Measurements from ENCODE around the gene ATP12A. TPM values are rescaled to one million over a fixed set of nuclear protein-coding genes. Genes with fewer than 3 reads are reported as not detected.

The ATP12A gene
- polyA plus RNA-seq, 1 donor: not detected

DNA sequence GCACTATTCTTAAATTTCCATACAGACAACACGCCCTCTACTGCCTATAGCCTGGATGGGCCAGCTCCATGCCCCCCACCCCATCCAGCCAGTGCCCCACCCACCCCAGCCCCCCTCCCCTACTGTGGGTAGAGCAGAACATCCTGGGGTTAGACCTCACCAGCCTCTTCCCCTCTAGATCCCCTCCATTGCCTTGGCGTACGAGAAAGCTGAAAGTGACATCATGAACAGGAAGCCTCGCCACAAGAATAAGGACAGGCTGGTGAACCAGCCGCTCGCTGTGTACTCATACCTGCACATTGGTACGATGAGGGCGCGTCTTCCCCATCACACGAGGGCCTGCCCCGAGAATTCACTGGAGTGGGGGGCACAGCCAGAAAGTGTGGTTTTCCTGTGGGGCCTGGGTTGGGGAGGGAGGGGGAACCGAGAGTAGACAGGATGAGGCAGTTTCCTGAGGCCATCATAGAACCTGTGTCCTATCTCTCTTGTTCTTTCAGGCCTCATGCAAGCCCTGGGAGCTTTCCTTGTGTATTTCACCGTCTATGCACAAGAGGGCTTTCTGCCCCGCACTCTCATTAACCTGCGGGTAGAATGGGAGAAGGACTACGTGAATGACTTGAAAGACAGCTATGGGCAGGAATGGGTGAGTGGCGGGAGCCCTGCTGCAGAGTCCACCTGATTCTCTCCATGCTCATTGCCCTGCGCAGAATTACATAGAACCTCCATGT lies 29.1 kb downstream of the ATP12A start:
- Histone ChIP-seq H3K4me1 (ENCODE audit: control insufficient read depth, insufficient read depth, low read length) (no peaks in the 10 kb centered on the region), H3K27me3 (ENCODE audit: control insufficient read depth, insufficient read depth, low read length) (no peaks in the 10 kb centered on the region), H3K36me3 (ENCODE audit: control insufficient read depth, insufficient read depth, low read length) (no peaks in the 10 kb centered on the region), H3K27ac (ENCODE audit: low read length) (no peak overlapping the region), H3K4me3 (ENCODE audit: low read length) (no peak overlapping the region), H3K9me3 (ENCODE audit: control insufficient read depth, low read depth, low read length) (no peaks in the 10 kb centered on the region)
- WGBS (ENCODE audit: insufficient coverage, low lambda C conversion rate): no CpG with 5 or more reads among the region's 18 CpGs
- DNase-seq: no peak

DNA sequence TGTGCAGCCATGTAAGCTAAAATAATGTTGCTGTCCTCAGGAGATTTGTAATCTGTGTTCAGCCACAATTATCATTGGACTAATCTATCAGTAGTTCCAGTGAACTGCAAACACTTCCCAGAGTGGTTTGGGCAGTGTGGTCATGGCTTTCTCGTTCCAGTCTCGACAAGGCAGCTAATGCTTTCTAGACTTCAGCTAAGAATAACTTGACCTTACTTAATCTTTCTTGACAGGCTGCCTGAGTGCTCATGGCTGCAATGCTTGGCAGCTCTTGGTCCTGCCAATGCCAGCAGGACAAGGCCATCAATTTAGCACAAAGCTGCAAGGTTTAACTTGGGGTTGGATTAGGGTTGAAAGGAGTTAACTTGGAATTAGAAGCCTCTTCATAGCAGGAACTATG lies 32.8 kb downstream of the ATP12A start:
- H3K9me3 ChIP-seq (ENCODE audit: control insufficient read depth, low read depth, low read length): no peaks in the 10 kb centered on the region
- H3K36me3 ChIP-seq (ENCODE audit: control insufficient read depth, insufficient read depth, low read length): no peaks in the 10 kb centered on the region
- DNase-seq: no peak
- no CpG with 5 or more reads among the region's 2 CpGs for WGBS (ENCODE audit: insufficient coverage, low lambda C conversion rate)
- no peak overlapping the region for H3K27ac ChIP-seq (ENCODE audit: low read length)
- no peaks in the 10 kb centered on the region for H3K4me1 ChIP-seq (ENCODE audit: control insufficient read depth, insufficient read depth, low read length)
- H3K27me3 ChIP-seq (ENCODE audit: control insufficient read depth, insufficient read depth, low read length): no peaks in the 10 kb centered on the region
- no peak overlapping the region for H3K4me3 ChIP-seq (ENCODE audit: low read length)

DNA sequence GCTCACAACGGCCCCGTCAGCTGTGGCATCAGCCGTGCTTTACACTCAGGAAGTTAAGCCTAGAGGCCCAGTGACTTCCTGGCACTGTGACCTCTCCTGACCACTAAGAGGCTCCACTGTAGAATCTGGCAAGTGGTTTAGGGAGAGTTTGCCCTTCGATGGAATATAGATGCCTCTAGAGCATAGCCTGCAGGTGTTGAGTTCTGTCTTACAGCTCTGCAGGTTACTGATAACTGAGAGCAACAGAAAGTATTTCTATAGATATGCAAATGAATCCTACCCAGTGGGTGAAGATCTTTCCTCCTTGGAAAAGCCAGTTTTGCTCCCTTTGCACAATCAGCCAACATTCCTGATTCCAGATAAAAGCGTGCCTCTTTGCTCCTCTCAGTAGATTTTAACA lies 35.8 kb downstream of the ATP12A start:
- DNase-seq: no peak
- H3K9me3 ChIP-seq (ENCODE audit: control insufficient read depth, low read depth, low read length): no peaks in the 10 kb centered on the region
- H3K36me3 ChIP-seq (ENCODE audit: control insufficient read depth, insufficient read depth, low read length): no peaks in the 10 kb centered on the region
- no peak overlapping the region for H3K27ac ChIP-seq (ENCODE audit: low read length)
- no CpG with 5 or more reads among the region's 5 CpGs for WGBS (ENCODE audit: insufficient coverage, low lambda C conversion rate)
- peaks cover 3% of the 10 kb centered on the region for H3K27me3 ChIP-seq (ENCODE audit: control insufficient read depth, insufficient read depth, low read length)
- no peaks in the 10 kb centered on the region for H3K4me1 ChIP-seq (ENCODE audit: control insufficient read depth, insufficient read depth, low read length)
- no peak overlapping the region for H3K4me3 ChIP-seq (ENCODE audit: low read length)

DNA sequence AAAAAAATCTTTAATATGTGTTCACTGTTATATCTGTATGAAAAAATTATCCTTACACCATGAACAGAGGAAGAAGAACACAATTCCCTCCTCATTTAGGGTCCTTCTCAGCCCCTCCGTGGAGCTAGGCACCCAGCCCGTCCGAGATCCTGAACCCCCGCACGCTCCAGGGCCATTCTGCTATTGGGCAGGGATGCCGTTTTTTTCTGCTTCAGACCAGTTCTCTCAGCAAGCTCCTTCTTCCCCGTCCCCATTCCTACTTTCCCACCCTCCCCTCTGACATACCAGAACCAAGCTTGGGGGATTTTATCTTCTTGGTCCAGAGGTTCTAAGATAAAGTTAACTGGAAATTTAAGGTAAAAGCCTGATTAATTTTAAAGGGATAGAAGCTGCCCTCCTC lies 36.2 kb downstream of the ATP12A start:
- Histone ChIP-seq H3K4me1 (ENCODE audit: control insufficient read depth, insufficient read depth, low read length) (no peaks in the 10 kb centered on the region), H3K36me3 (ENCODE audit: control insufficient read depth, insufficient read depth, low read length) (no peaks in the 10 kb centered on the region), H3K27ac (ENCODE audit: low read length) (no peak overlapping the region), H3K9me3 (ENCODE audit: control insufficient read depth, low read depth, low read length) (no peaks in the 10 kb centered on the region), H3K27me3 (ENCODE audit: control insufficient read depth, insufficient read depth, low read length) (peaks cover 3% of the 10 kb centered on the region), H3K4me3 (ENCODE audit: low read length) (no peak overlapping the region)
- 49% methylated on average over 5 of the region's 7 CpGs for WGBS (ENCODE audit: insufficient coverage, low lambda C conversion rate)
- no peak for DNase-seq

DNA sequence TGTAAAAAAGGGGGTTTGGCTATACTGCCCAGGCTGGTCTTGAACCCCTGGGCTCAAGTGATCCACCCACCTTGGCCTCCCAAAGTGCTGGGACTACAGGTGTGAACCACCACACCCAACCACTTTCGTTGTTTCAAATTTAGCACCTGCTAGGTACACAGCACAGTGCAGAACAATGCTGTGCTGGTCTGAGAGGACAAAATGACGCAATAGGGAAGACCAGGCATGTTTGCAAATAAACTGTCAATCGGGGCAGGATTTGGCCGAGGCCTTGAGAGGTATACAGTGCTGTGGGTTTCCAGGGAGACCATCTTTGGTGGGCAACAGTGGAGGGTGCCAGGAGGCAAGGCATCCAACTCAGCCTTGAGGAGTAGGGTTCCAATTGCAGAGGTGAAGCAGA lies 37.0 kb downstream of the ATP12A start:
- no CpG with 5 or more reads among the region's 4 CpGs for WGBS (ENCODE audit: insufficient coverage, low lambda C conversion rate)
- no peak overlapping the region for H3K27ac ChIP-seq (ENCODE audit: low read length)
- peaks cover 3% of the 10 kb centered on the region for H3K27me3 ChIP-seq (ENCODE audit: control insufficient read depth, insufficient read depth, low read length)
- no peaks in the 10 kb centered on the region for H3K4me1 ChIP-seq (ENCODE audit: control insufficient read depth, insufficient read depth, low read length)
- H3K36me3 ChIP-seq (ENCODE audit: control insufficient read depth, insufficient read depth, low read length): no peaks in the 10 kb centered on the region
- no peak overlapping the region for H3K4me3 ChIP-seq (ENCODE audit: low read length)
- no peak for DNase-seq
- no peaks in the 10 kb centered on the region for H3K9me3 ChIP-seq (ENCODE audit: control insufficient read depth, low read depth, low read length)

DNA sequence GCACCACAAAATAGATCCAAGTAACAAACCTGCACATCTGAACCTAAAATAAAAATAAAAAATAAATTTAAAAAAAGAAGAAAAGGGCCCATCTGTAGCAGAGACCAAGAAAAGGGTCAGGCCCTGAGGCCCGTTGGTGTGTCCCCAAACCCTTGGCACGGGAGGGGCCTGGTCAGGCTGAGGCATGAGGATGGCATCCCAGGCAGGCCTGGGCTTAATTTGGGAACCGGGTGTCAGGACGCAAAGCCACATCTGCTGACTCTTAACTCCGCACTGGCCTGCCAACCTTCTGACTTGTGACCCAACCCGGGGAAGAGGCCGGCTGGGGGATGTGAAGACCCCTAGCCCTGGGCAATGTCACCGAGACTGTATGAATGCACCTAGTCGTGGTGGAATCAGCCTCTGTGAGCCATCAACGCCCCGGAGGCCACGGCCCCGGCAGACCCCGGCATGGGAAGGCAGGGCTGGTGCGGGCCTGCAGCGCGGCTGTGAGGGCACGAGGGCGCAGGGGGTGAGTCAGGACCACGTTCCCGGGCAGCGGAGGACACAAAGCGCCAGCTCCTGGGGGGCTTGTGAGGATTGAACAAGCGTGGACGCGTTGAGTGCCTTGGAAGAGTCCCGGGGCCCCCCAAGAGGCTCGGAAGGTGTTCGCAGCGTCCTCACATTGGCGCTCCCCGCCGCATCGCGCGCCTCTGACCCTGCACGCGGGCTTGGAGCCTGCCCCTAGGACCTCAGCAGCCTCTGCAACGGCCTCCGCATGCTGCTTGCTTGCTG lies 38.2 kb downstream of the ATP12A start:
- H3K27ac ChIP-seq (ENCODE audit: low read length): no peak overlapping the region
- no peaks in the 10 kb centered on the region for H3K4me1 ChIP-seq (ENCODE audit: control insufficient read depth, insufficient read depth, low read length)
- H3K4me3 ChIP-seq (ENCODE audit: low read length): no peak overlapping the region
- H3K9me3 ChIP-seq (ENCODE audit: control insufficient read depth, low read depth, low read length): no peaks in the 10 kb centered on the region
- WGBS (ENCODE audit: insufficient coverage, low lambda C conversion rate): 80% methylated on average over 1 of the region's 40 CpGs
- no peak for DNase-seq
- no peaks in the 10 kb centered on the region for H3K36me3 ChIP-seq (ENCODE audit: control insufficient read depth, insufficient read depth, low read length)
- peaks cover 3% of the 10 kb centered on the region for H3K27me3 ChIP-seq (ENCODE audit: control insufficient read depth, insufficient read depth, low read length)

DNA sequence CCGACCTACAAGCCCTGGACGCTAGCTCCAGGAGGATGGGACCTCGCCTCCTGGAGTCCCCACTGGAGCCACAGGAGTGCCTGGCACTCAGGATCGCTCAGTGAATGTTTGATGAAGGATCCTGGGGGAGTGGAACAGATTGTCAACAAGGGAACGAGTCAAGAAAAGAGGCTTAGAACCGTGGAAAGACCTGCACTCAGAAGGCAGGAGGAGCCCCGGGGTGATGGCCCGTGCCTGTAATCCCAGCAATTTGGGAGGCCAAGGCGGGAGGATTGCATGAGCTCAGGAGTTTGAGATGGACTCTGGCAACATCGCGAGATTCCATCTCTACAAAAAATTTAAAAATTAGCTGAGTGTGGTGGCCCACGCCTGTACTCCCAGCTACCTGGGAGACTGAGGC lies 38.9 kb downstream of the ATP12A start:
- no CpG with 5 or more reads among the region's 12 CpGs for WGBS (ENCODE audit: insufficient coverage, low lambda C conversion rate)
- H3K36me3 ChIP-seq (ENCODE audit: control insufficient read depth, insufficient read depth, low read length): no peaks in the 10 kb centered on the region
- no peaks in the 10 kb centered on the region for H3K9me3 ChIP-seq (ENCODE audit: control insufficient read depth, low read depth, low read length)
- H3K4me1 ChIP-seq (ENCODE audit: control insufficient read depth, insufficient read depth, low read length): no peaks in the 10 kb centered on the region
- H3K4me3 ChIP-seq (ENCODE audit: low read length): no peak overlapping the region
- no peak for DNase-seq
- H3K27me3 ChIP-seq (ENCODE audit: control insufficient read depth, insufficient read depth, low read length): peaks cover 3% of the 10 kb centered on the region
- H3K27ac ChIP-seq (ENCODE audit: low read length): no peak overlapping the region

DNA sequence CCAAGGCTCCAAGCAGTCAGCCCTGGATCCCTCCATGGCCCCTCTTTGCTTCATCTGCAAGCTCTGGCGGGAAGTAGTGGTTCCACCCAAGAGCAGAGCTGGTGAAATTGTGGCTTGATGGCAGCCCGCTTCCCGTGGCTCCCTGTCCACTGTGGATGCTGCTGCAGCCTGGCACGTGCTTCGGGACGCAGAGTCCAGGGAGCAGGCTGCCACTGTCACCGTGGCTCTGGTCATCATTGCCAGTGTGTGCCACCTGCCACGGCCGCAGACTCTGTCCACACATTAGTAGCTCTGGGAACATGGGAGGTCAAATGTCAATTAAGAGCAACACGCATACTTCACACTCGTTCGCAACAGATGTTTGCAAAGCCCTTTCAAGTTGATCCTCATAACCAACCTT lies 43.0 kb downstream of the ATP12A start:
- no peaks in the 10 kb centered on the region for H3K36me3 ChIP-seq (ENCODE audit: control insufficient read depth, insufficient read depth, low read length)
- WGBS (ENCODE audit: insufficient coverage, low lambda C conversion rate): no CpG with 5 or more reads among the region's 12 CpGs
- no peak overlapping the region for H3K4me3 ChIP-seq (ENCODE audit: low read length)
- H3K4me1 ChIP-seq (ENCODE audit: control insufficient read depth, insufficient read depth, low read length): no peaks in the 10 kb centered on the region
- H3K9me3 ChIP-seq (ENCODE audit: control insufficient read depth, low read depth, low read length): peaks cover 2% of the 10 kb centered on the region
- DNase-seq: no peak
- H3K27me3 ChIP-seq (ENCODE audit: control insufficient read depth, insufficient read depth, low read length): peaks cover 3% of the 10 kb centered on the region
- no peak overlapping the region for H3K27ac ChIP-seq (ENCODE audit: low read length)

DNA sequence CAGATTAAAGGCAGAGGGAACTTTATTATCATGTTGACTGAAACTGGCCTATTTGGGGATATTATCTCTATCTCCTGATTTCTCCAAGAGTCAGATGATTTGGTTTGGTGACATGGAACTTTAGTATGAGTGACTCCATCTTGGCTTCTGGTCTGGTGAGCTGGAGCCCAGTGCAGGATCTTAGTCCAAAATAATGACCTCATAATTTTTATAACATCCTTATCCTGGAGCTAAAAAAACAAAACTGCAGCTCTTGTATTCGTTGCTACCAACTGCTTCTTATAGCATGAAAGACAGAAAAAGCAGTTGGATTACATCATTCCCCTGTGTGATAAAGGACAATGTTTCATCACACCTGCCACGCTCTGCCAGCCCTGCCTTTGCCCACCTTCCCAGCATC lies 44.5 kb downstream of the ATP12A start:
- H3K27me3 ChIP-seq (ENCODE audit: control insufficient read depth, insufficient read depth, low read length): peaks cover 3% of the 10 kb centered on the region
- peaks cover 2% of the 10 kb centered on the region for H3K9me3 ChIP-seq (ENCODE audit: control insufficient read depth, low read depth, low read length)
- no CpG with 5 or more reads among the region's 2 CpGs for WGBS (ENCODE audit: insufficient coverage, low lambda C conversion rate)
- H3K4me3 ChIP-seq (ENCODE audit: low read length): no peak overlapping the region
- no peaks in the 10 kb centered on the region for H3K36me3 ChIP-seq (ENCODE audit: control insufficient read depth, insufficient read depth, low read length)
- no peaks in the 10 kb centered on the region for H3K4me1 ChIP-seq (ENCODE audit: control insufficient read depth, insufficient read depth, low read length)
- DNase-seq: no peak
- no peak overlapping the region for H3K27ac ChIP-seq (ENCODE audit: low read length)

DNA sequence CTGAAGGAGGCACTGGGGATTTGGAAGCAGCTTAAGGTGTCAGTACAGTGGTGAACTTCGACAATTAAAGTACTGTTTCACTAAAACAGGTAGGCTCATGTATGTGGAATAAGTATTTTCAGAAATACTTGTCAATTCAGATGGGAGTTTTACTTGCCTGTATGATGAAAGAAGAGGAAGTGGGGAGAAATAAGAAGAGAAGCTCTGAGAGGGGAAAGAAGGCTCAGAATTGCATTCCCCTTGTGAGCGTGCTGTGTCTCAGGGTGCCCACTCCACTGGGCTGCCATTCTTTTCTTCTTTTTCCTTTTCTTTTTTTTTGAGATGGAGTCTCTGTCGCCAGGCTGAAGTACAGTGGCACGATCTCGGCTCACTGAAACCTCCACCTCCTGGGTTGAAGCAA lies 45.2 kb downstream of the ATP12A start:
- Histone ChIP-seq H3K4me3 (ENCODE audit: low read length) (no peak overlapping the region), H3K4me1 (ENCODE audit: control insufficient read depth, insufficient read depth, low read length) (no peaks in the 10 kb centered on the region), H3K27me3 (ENCODE audit: control insufficient read depth, insufficient read depth, low read length) (no peaks in the 10 kb centered on the region), H3K36me3 (ENCODE audit: control insufficient read depth, insufficient read depth, low read length) (no peaks in the 10 kb centered on the region), H3K27ac (ENCODE audit: low read length) (no peak overlapping the region), H3K9me3 (ENCODE audit: control insufficient read depth, low read depth, low read length) (peaks cover 2% of the 10 kb centered on the region)
- no peak for DNase-seq
- 100% methylated on average over 2 of the region's 5 CpGs for WGBS (ENCODE audit: insufficient coverage, low lambda C conversion rate)
